Thyroid gland (tissue), 4 donors: ENCODE measurements around the gene PDLIM4.

Experiments
- POLR2A ChIP-seq, 2 donors: fragments of 450-650 bp; IDR thresholded peaks; one replicate each; pipeline ENCODE4 v1.6.1; 2017; ENCODE audit warnings: antibody characterized with exemption in 2 of 2, mild to moderate bottlenecking in 2 of 2, moderate library complexity in 1 of 2
- TF ChIP-seq, protein P1 (sequence below), 6 experiments: fragments of 200-600 bp in 3 of 6; fragments of 450-650 bp in 3 of 6; sonication (generic) in 3 of 6; IDR thresholded peaks; one replicate each; pipeline ENCODE4 v1.5.1; 2016 to 2019; ENCODE audit warnings: antibody characterized with exemption in 6 of 6, mild to moderate bottlenecking in 2 of 6, inconsistent platforms in 1 of 6, moderate library complexity in 1 of 6

DNA sequence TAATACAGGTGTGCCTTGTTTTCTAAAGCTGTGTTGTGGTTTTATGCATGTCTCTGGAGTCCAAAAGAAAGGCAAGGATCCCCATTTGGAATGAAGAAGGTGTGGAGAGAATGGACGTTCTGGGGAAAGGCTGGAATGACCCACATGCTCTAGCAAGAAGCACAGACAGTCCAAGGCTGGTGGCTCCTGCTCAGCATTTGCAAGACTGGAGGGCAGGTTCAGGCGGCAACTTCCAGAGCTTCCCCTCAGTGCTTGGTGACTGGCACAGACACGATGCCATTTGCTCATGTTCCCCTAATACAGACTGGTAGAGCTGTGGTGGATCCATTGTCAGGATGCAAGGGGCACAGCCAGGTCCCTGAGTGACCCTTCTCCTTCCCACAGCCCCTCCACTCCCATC lies 44.9 kb downstream of the PDLIM4 start:
- TF ChIP-seq POLR2A (IDR thresholded peaks at IDR 0.05), result no peak
- TF ChIP-seq, protein P1, sequence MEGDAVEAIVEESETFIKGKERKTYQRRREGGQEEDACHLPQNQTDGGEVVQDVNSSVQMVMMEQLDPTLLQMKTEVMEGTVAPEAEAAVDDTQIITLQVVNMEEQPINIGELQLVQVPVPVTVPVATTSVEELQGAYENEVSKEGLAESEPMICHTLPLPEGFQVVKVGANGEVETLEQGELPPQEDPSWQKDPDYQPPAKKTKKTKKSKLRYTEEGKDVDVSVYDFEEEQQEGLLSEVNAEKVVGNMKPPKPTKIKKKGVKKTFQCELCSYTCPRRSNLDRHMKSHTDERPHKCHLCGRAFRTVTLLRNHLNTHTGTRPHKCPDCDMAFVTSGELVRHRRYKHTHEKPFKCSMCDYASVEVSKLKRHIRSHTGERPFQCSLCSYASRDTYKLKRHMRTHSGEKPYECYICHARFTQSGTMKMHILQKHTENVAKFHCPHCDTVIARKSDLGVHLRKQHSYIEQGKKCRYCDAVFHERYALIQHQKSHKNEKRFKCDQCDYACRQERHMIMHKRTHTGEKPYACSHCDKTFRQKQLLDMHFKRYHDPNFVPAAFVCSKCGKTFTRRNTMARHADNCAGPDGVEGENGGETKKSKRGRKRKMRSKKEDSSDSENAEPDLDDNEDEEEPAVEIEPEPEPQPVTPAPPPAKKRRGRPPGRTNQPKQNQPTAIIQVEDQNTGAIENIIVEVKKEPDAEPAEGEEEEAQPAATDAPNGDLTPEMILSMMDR (IDR thresholded peaks at IDR 0.05), result no peak
